B cell (primary cell): ENCODE data around the gene ALDH1A1. TPM values are rescaled to one million over a fixed set of nuclear protein-coding genes. Genes with fewer than 3 reads are reported as not detected.

Experiments
- ATAC-seq: fragments of 200-7000 bp; cut with Tn5 transposase; one replicate; pipeline ENCODE4 v1.10.0; 2021; ENCODE audit warnings: low read depth, mild to moderate bottlenecking, moderate number of reproducible peaks, moderate library complexity
- CTCF ChIA-PET: fragments of 350-600 bp; sonication (Branson Sonifier 250); formaldehyde crosslinking; loops from one replicate; lab custom pipeline; 2021; ENCODE audit warnings: antibody characterized with exemption, inconsistent platforms; lab: Charles Lee
- POLR2A ChIA-PET: fragments of 350-600 bp; sonication (Branson Sonifier 250); formaldehyde crosslinking; loops from one replicate; lab custom pipeline; 2021; ENCODE audit warnings: antibody characterized with exemption; lab: Charles Lee
- DNase-seq: peaks from one replicate; pipeline ENCODE4 v3.0.0; 2013
- H2AFZ ChIP-seq: 2 replicates; pipeline ENCODE4 v1.6.1; 2012; ENCODE audit warnings: mild to moderate bottlenecking, low read depth, low read length; ENCODE audit not compliant: insufficient read depth, poor library complexity, severe bottlenecking
- H3K27ac ChIP-seq, 2 donors: 1 replicate in 1 of 2; 2 replicates in 1 of 2; pipeline ENCODE4 v1.5.1; 2012 to 2013; ENCODE audit warnings: low read length in 2 of 2, mild to moderate bottlenecking in 2 of 2, moderate library complexity in 1 of 2
- H3K27me3 ChIP-seq, 4 experiments: fragments of 200-600 bp in 1 of 4; sonication (generic) in 1 of 4; replicated peaks in 1 of 4; 1 replicate in 2 of 4; 2 replicates in 2 of 4; pipeline versions ENCODE4 v1.6.1 to v1.7.0; 2013 to 2016; ENCODE audit warnings: low read length in 3 of 4, mild to moderate bottlenecking in 2 of 4, mixed read lengths in 1 of 4, moderate library complexity in 1 of 4; ENCODE audit not compliant: insufficient read depth in 4 of 4, control insufficient read depth in 3 of 4; ENCODE audit errors: control extremely low read depth in 1 of 4
- H3K36me3 ChIP-seq, 2 experiments: replicated peaks in 1 of 2; 1 replicate in 1 of 2; 2 replicates in 1 of 2; pipeline versions ENCODE4 v1.6.1 to v1.7.1; 2013; ENCODE audit warnings: low read length in 1 of 2; ENCODE audit not compliant: insufficient read depth in 2 of 2, control insufficient read depth in 1 of 2; ENCODE audit errors: control extremely low read depth in 1 of 2, extremely low read depth in 1 of 2
- H3K4me1 ChIP-seq, 2 donors: fragments of 200-600 bp in 1 of 2; sonication (generic) in 1 of 2; 1 replicate in 1 of 2; 2 replicates in 1 of 2; pipeline versions ENCODE4 v1.5.1 to v1.6.1; 2013 to 2017; ENCODE audit warnings: low read length in 2 of 2; ENCODE audit not compliant: control insufficient read depth in 2 of 2, insufficient read depth in 2 of 2
- H3K4me2 ChIP-seq: replicated peaks from 2 replicates; pipeline ENCODE3; 2012; ENCODE audit warnings: mild to moderate bottlenecking, low read depth, low read length; ENCODE audit not compliant: poor library complexity, severe bottlenecking
- H3K4me3 ChIP-seq, 5 experiments: fragments of 200-600 bp in 1 of 5; sonication (generic) in 1 of 5; 1 replicate in 3 of 5; 2 replicates in 2 of 5; pipeline versions ENCODE4 v1.5.1 to v1.7.0; 2011 to 2016; ENCODE audit warnings: low read length in 4 of 5, mild to moderate bottlenecking in 4 of 5, low read depth in 2 of 5, control low read depth in 1 of 5, moderate library complexity in 1 of 5; ENCODE audit not compliant: insufficient read depth in 1 of 5; ENCODE audit errors: control extremely low read depth in 1 of 5, extremely low read depth in 1 of 5
- H3K79me2 ChIP-seq: fragments of 200-600 bp; sonication (generic); one replicate; pipeline ENCODE4 v1.6.0; 2016; ENCODE audit warnings: low read length; ENCODE audit not compliant: control insufficient read depth, insufficient read depth
- H3K9ac ChIP-seq: fragments of 200-600 bp; sonication (generic); 2 replicates; pipeline ENCODE4 v1.6.1; 2017; ENCODE audit warnings: mild to moderate bottlenecking, low read length, moderate library complexity
- H3K9me3 ChIP-seq, 3 donors: one replicate each; pipeline versions ENCODE4 v1.6.1 to v1.7.1; 2013; ENCODE audit warnings: low read length in 2 of 3; ENCODE audit not compliant: control insufficient read depth in 2 of 3, insufficient read depth in 1 of 3; ENCODE audit errors: control extremely low read depth in 1 of 3
- H4K20me1 ChIP-seq: 2 replicates; pipeline ENCODE4 v1.6.0; 2012; ENCODE audit warnings: mild to moderate bottlenecking, low read length; ENCODE audit not compliant: insufficient read depth, control insufficient read depth, poor library complexity, severe bottlenecking
- H3K27ac Mint-ChIP-seq: one replicate; pipeline ENCODE4 v1.8.0; 2021; ENCODE audit warnings: mixed read lengths
- H3K27me3 Mint-ChIP-seq: one replicate; pipeline ENCODE4 v1.8.0; 2021; ENCODE audit warnings: mixed read lengths
- H3K4me1 Mint-ChIP-seq: one replicate; pipeline ENCODE4 v1.8.0; 2021; ENCODE audit warnings: mixed read lengths
- H3K4me3 Mint-ChIP-seq: one replicate; pipeline ENCODE4 v1.8.0; 2021; ENCODE audit warnings: mixed read lengths
- H3K9me3 Mint-ChIP-seq: one replicate; pipeline ENCODE4 v1.8.0; 2022; ENCODE audit warnings: mixed read lengths; ENCODE audit not compliant: insufficient read depth
- CTCF ChIP-seq: fragments of 200-600 bp; IDR thresholded peaks from one replicate; pipeline ENCODE4 v1.8.0; 2022; ENCODE audit warnings: antibody characterized with exemption, mild to moderate bottlenecking
- EZH2 ChIP-seq: IDR thresholded peaks from 2 replicates; pipeline ENCODE4 v1.6.1; 2012; ENCODE audit warnings: borderline replicate concordance, low read depth, mild to moderate bottlenecking, moderate library complexity, low read length; ENCODE audit not compliant: insufficient read depth, poor library complexity, severe bottlenecking
- WGBS: methylation state at CpG from one replicate; pipeline ENCODE4 v1.1.5; 2013; ENCODE audit warnings: missing lambda C conversion rate; ENCODE audit not compliant: insufficient coverage; 5-methylcytosine and 5-hydroxymethylcytosine counted together
- intact Hi-C: fragments of 100-400 bp; cut with micrococcal nuclease; formaldehyde crosslinking; loops from one replicate; pipeline ENCODE4 v1.10.0; 2022
- polyA plus RNA-seq: library from polyadenylated mRNA; depleted of rRNA; stranded (reverse); fragments of >200 nt; gene quantifications from 2 replicates; pipeline ENCODE4 v1.2.3, GENCODE V29; 2012
- total RNA-seq, 2 donors: library from RNA; stranded (reverse); fragments of 120-200 nt in 1 of 2; gene quantifications; 1 replicate in 1 of 2; 2 replicates in 1 of 2; pipeline versions ENCODE4 v1.2.3 to v1.2.4, GENCODE V29; 2013 to 2022

The ALDH1A1 gene
- total and polyA plus RNA-seq, 2 donors (not counting 1 experiment from before 2014, with no cell fraction given): 0.43 TPM; not detected in 1

GRCh38 chr9:72983056-72983455 is 30.2 kb upstream of the ALDH1A1 start:
- Histone ChIP-seq H3K9me3 (no peaks in the 10 kb centered on the region), H4K20me1 (no peaks in the 10 kb centered on the region), H3K4me3 (no peak overlapping the region), H3K27me3 (no peaks in the 10 kb centered on the region), H3K4me1 (no peaks in the 10 kb centered on the region), H3K36me3 (no peaks in the 10 kb centered on the region), H3K4me2 (no peak overlapping the region), H3K27ac (no peak overlapping the region), H2AFZ (no peak overlapping the region), H3K79me2 (no peaks in the 10 kb centered on the region), H3K9ac (no peak overlapping the region)
- ChIA-PET CTCF (no interaction called here), POLR2A (no interaction called here)
- H3K9me3 Mint-ChIP-seq: no peaks in the 10 kb centered on the region
- ATAC-seq (no peak), DNase-seq (no peak)
- H3K27ac Mint-ChIP-seq: no peak overlapping the region
- intact Hi-C loops: no loop called here
- H3K27me3 Mint-ChIP-seq: no peaks in the 10 kb centered on the region
- no peak overlapping the region for H3K4me3 Mint-ChIP-seq
- no peaks in the 10 kb centered on the region for H3K4me1 Mint-ChIP-seq
- TF ChIP-seq EZH2: no peak
- TF ChIP-seq CTCF: no peak

- POLR2A ChIA-PET: no interaction called here
- CTCF ChIA-PET: no interaction called here
- ATAC-seq (no peak), DNase-seq (no peak)
- 69% methylated on average over 2 of the region's 5 CpGs for WGBS
- intact Hi-C loops: no loop called here
- no peak overlapping the region for H3K4me2 ChIP-seq
- no peak overlapping the region for H3K4me3 ChIP-seq
- no peak overlapping the region for H3K4me3 Mint-ChIP-seq
- no peaks in the 10 kb centered on the region for H3K4me1 ChIP-seq
- H4K20me1 ChIP-seq: no peaks in the 10 kb centered on the region
- no peaks in the 10 kb centered on the region for H3K9me3 Mint-ChIP-seq
- H3K36me3 ChIP-seq: no peaks in the 10 kb centered on the region
- no peaks in the 10 kb centered on the region for H3K27me3 Mint-ChIP-seq
- no peaks in the 10 kb centered on the region for H3K4me1 Mint-ChIP-seq
- no peak overlapping the region for H3K27ac ChIP-seq
- H3K9ac ChIP-seq: no peak overlapping the region
- H3K27me3 ChIP-seq: no peaks in the 10 kb centered on the region
- no peak overlapping the region for H3K27ac Mint-ChIP-seq
- no peak overlapping the region for H2AFZ ChIP-seq
- H3K9me3 ChIP-seq: no peaks in the 10 kb centered on the region
- no peaks in the 10 kb centered on the region for H3K79me2 ChIP-seq
- TF ChIP-seq EZH2: no peak
- no peak for TF ChIP-seq CTCF
These were observed 29.4 kb upstream of the ALDH1A1 start for GRCh38 chr9:72982146-72982799.
